HTR-8/SVneo (cell line): ENCODE data around the gene ARL2.
A peak's percentile ranks its signal among the peaks of the same experiment; 100 is the strongest.
"Not testable (repeated sequence)": the region's sequence is repeated elsewhere in the genome, so short reads cannot be mapped to it uniquely, and the experiment has no call there.

Experiments used
- DNase-seq: peaks from one replicate; pipeline ENCODE4 v3.0.0; 2011; ENCODE audit warnings: low spot score, mixed read lengths; ENCODE audit not compliant: insufficient read length
- FAIRE-seq: peaks from 2 replicates; lab custom pipeline; 2011; peaks lifted over from hg19 to GRCh38; lab: Jason Lieb, UNC

The ARL2 gene

DNA sequence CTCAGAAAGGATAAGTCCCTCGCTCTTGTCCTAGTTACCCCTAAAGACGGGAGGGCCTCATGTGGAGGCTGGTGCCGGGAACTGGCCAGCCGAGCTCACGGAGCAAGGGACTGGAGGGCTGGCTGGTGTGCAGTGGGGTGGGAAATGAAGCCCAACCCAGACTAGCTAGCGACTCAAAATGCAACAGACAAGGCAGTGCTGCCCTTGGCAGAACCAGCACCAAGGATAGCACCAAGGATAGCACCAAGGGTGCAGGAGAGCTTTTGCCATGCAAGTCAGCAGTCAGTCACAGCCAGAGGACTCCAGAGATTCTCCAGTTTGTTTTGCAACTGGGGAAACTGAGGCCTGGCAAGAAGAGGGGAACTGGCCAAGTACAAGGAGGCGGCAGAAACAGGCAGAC lies 10.7 kb upstream of the ARL2 start:
- FAIRE-seq (no peak), DNase-seq (no peak)

DNA sequence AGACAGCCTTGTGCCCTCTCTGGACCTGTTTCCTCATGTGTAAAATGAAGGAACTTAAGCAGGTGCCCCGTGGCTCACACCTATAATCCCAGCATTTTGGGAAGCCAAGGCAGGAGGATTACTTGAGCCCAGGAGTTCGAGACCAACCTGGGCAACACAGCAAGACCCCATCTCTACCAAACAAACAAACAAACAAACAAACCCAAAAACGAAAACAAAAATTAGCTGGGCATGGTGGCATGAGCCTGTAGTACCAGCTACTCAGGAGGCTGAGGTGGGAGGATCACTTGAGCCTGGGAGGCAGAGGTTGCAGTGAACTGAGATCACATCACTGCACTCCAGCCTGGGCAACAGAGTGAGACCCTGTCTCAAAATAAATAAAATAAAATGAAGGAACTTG lies 10.0 kb upstream of the ARL2 start:
- not testable (repeated sequence) for FAIRE-seq, DNase-seq

DNA sequence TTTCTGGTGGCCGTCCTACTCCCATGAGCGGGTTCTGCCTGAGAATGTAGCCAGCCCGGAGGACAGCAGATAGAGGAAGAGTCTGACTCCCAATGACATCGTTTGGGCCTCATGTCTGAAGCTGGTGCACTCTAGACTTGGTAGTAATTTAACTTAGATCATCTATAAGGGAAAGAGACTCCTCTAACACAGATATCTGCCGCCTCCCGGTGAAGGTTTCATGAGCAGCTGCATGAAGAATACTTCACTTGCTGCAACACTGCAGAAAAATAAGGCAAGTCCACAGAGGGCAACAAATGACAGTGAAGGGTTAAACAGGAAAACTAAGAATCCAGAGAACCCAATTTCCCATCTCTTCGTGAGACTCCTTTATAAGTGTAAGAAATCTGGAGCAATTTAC lies 5.9 kb upstream of the ARL2 start:
- no peak for FAIRE-seq

DNA sequence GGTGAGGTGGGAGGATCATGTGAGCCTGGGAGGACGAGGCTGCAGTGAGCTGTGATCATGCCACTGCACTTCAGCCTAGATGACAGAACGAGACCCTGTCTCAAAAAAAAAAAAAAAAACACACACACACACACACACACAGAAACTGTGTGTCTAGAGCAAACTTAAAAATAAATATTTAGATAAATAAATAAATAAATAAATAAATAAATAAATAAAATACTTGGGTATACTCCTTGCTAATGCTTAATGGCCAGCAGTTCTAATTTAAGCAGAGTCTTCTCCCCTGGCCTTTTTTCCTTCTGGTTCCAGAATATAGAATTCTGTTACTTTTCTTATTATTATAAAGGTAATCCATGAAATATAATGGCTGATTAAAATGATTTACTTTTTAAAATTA lies 5.1 kb upstream of the ARL2 start:
- DNase-seq (no peak), FAIRE-seq (no peak)

More for the DNA sequence above, 5.9 kb upstream of the ARL2 start:
- DNase-seq: no peak

DNA sequence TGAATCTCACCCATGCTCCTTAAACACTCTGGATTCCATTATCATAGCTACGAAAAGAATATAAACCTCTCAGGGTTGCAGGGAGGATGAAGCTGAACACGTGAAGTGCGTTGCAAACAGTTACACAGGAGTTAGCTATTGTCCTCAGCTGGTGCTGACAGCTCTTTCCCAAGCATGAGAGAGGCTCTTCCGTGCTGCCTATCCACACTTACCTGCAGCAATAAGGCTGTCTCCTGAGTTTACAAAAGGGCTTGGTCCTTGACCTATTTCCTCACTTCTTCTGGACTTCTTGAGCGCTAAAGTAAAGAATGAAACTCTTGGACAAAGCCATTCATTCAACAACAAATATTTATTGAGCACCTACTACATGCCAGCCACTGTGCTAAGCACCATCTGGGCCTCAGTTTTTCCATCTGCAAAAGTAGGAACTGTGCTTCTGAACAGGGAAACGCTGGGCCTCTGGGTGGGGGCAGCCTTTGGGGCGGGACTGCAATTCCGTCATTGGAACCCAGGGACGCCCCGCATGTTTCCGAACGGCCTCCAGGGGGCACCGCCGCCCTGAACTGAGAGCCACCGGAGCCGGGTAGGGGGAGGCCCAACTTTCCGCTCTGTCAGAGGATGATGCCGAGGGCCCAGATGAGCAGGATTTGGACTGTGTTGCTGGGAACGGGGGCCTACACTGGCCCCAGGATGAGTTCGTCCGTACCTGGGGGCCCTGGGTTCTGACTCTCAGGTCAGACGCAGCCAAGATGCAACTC lies 651 bp upstream of the ARL2 start:
- FAIRE-seq (no peak), DNase-seq (peak; percentile 87)

DNA sequence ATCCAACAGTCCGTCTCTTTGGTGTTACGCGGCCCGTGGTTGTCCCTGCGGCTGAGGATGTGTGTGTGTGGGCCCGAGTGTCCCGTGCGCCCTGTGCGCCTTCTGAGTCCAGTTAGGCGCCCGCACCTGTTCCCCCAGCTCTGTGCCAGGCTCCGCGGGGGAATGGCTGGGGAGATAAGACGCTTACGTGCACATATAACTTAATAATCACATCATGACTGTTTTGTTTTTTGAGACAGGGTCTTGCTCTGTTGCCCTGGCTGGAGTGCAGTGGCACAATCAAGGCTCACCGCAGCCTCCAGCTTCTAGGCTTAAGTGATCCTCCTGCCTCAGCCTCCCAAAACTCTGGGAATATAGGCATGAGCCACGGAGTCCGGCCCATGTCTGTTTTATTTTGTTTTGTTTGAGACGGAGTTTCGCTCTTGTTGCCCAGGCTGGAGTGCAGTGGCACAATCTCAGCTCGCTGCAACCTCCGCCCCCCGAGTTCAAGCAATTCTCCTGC lies 817 bp downstream of the ARL2 start:
- FAIRE-seq: no peak
- no peak for DNase-seq

DNA sequence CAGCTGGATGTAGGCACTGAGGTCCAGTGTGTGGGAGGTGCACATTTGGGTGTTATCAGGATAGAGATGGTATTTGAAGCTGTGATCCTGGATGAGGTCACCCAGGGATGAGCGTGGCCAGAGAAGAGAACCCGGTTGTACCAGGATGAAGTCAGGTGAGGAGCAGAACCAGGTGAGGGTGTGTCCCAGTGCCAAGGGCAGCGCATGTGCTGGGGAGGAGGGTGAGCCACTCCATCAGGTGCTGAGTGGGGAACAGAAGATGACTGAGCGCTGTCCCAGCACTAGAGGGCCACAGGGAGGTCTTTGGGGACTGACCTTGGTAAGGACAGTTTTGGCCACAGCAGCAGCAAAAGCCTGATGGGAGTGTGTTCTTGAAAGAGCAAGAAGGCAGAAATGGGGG lies 2.7 kb downstream of the ARL2 start:
- DNase-seq: no peak
- FAIRE-seq: no peak

DNA sequence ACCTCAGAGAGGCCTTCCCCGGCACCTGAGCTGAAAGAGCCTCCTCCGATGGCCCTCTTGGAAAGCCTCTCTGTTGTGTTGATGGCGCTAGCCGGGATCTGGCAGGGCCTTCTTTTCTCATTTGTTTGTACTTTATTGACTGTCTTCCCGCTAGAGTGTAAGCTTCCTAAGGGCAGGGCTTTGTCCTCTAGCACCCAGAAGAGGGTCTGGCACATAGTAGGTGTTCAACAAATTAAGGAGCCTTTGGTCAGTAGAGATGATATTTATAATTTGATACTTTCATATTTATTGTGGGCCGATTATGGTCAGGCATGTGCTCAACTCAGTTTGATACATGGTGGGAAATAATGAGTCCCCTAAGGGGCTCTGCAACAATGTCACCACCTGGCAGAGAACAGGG lies 4.0 kb downstream of the ARL2 start:
- DNase-seq (no peak), FAIRE-seq (no peak)

DNA sequence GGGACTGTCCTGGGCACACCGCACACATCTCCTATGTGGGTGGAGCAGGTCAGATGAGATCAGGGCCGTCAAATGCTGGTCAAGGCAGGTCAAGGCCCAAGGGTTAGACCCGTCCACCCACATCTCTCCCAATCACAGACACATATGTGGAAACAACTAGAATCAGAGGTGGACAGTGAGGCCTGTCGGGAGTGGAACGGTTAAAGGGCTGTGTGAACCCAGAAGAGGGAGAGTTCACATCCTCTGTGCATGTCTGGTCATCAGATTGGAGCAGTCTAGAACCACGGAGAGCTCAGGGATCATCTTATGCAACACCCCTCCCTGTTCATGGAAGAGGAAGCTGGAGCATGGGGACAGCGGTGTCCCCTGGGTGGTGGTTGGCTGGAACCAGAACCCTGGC lies 5.9 kb downstream of the ARL2 start:
- FAIRE-seq (no peak), DNase-seq (no peak)

DNA sequence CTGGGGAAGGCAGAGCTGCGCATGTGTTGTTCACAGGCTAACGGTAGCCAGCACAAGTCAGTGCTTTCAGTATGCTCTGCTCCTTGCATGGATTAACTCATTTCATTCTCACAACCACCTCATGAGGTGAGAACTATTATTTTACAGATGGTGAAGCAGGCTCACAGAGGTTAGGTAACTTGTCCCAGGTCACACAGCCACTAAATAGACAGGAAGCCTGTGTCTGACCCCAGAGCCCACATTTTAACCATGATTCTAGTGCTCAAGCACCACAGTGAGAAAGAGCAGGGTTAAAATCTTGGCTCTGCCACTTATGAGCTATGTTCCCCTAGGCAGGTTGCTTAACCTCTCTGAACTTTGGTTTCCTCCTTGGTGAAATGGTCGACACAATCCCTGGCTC lies 7.0 kb downstream of the ARL2 start:
- FAIRE-seq: no peak
- no peak for DNase-seq

DNA sequence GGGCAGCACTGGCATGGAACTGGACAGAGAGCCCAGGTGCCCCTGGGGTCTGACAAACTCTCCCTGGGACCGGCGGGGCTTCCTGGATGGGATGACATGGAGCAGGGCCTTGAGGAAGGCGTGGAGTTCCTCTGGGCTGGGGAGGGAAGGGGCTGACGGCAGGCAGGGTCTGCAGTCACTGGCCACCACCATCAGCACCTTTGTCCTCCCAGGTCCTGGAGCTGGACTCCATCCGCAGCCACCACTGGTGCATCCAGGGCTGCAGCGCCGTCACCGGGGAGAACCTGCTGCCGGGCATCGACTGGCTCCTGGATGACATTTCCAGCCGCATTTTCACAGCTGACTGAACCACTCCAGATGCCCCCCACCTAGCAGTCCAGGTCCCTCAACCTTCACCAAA lies 7.5 kb downstream of the ARL2 start:
- no peak for FAIRE-seq
- DNase-seq: no peak

DNA sequence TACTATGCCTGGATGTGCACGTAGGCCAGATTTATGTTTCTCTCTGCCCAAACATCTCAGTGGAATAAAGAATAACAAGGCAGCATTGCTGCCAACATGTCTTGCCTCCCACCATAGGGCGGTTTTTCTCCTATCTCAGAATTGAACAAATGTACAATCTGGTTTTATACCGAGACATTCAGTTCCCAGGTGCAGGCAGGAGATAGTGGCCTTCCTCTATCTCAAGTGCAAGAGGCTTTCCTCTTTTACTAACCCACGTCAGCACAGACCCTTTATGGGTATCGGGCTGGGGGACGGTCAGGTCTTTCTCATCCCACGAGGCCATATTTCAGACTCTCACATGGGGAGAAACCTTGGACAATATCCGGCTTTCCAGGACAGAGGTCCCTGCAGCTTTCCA lies 9.5 kb downstream of the ARL2 start:
- FAIRE-seq, DNase-seq: not testable (repeated sequence)

DNA sequence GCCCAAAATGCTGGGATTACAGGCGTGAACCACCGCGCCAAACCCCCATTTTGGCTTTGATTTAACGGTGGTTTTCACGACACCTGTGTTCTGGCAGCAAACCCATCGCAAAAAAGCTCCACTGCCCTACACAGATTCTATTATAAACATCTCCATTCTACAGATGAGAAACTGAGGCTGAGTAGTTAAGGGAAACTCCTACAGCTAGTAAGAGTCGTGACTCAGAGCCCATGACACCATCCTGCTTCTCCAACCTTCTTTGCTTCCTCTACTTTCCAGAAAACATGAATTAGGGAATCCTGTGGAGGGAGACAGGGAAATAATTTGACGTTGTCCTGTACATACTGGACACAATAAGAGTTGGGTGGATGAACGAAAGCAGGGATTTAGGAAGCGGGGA lies 12.8 kb downstream of the ARL2 start:
- no peak for FAIRE-seq

DNA sequence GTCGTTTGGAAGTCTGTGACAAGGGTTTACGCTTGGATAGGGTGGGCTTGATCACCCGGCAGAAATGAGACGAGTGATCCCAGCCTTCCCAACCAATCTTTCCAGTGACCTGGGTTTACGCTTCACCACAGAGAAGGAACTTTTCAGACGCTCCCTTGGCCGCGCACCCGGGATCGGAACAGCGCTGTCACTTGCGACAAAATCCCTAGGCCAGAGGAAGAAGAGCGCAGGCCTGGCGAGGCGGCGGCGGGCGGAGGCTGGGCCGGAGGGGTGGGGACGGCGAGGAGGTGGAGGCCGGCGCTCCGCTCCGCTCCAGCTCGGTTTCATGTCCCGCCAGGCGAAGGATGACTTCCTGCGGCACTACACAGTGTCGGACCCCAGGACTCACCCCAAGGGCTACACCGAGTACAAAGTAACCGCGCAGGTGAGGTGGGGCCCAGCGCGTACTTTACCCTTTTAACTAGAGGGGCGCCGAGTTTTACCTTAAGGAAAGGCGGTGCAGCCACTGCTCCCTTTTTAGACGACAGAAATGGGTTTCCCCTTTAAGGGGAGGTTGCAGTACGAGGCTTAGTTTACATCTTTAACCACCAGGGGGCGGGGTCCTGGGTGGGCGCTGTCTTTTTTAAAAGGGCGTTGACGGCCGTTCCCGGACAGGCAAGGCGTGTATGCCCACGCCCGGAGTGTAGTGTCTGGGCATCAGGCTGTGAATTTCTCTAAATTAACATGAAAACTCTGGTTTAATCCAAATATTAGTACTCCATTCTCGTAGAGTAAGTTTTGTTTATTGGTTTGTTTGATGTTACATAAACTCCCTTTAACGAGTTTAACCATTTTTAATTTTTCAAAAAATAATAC lies 13.5 kb downstream of the ARL2 start, which contains the start of gene SNX15:
Gene SNX15, plus strand, starts transcription at position 227 of the 855 bp plus-strand sequence. Its CDS starts 99 bp downstream, at position 326.
- FAIRE-seq: no peak
- peak; percentile 89 for DNase-seq

More for the DNA sequence above, 12.8 kb downstream of the ARL2 start:
- DNase-seq: no peak

DNA sequence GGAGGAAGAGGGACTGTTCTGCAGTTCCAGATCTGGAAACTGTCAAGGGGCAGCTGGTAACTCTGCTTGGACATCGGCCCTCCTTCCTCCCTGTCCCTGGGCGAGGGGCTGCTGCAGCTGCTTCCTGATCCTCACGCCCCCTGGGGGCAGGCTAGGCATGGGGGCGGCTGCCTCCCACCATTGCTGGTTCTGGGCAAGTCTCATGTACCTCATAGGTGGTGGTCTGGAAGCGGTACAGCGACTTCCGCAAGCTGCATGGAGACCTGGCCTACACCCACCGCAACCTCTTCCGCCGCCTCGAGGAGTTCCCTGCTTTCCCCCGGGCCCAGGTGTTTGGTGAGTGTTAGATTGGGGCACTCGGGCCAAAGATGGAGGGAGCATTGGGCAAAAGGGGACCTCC lies 18.3 kb downstream of the ARL2 start:
- no peak for DNase-seq
- no peak for FAIRE-seq

DNA sequence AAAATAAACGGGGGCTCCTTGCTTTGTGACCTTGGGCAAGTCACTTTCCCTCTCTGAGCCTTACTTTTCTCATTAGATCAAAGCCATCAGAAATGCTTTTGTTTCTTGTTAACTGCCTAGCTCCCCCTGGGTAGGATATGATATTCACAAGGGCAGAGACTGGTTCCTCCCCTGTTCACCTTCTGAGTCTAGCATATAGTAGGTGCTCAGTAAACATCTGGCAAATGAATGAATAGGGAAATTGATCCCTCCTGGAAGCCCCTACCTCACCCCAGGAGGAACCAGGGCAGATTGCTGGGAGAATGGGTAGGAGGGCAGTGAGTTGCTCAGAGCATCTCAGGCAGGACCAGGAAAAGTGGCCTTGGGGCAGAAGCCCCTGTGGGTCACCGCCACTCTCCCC lies 20.5 kb downstream of the ARL2 start:
- no peak for FAIRE-seq
- DNase-seq: no peak

DNA sequence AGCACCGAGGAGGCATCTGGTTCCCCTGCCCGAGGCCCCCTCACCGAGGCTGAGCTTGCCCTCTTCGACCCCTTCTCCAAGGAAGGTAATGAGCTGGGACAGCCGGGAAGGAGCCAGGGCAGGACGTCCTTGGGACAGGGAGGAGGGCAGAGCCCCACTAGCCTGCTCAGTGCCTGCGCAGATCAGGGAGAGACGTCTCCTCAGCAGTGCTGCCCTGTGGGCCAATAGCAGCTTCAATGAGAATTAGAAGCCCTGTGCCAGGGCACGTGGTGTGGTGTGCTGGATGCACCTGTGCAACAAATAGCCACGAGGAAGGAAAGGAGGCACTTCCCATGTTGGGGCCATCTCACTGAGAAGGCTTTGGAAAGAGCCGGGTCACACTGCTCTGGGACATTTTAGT lies 21.6 kb downstream of the ARL2 start:
- DNase-seq (no peak), FAIRE-seq (no peak)

DNA sequence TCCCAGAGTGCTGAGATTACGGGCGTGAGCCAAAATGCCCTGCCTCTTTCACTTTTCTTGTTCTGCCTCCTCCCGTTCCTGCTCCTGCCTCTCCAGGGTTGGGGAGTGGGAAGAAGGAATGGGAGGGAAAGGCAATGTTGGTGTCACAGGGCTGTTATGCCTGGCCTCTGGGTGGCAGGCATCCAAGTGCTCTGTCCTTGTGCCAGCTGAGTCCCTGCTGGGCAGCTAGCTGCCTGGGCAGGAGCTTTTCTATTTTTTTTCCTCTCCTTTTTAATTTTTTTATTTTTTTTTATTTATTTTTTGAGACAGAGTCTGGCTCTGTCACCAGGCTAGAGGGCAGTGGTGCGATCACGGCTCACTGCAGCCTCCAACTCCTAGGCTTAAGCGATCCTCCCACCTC lies 23.0 kb downstream of the ARL2 start:
- FAIRE-seq (no peak), DNase-seq (no peak)

DNA sequence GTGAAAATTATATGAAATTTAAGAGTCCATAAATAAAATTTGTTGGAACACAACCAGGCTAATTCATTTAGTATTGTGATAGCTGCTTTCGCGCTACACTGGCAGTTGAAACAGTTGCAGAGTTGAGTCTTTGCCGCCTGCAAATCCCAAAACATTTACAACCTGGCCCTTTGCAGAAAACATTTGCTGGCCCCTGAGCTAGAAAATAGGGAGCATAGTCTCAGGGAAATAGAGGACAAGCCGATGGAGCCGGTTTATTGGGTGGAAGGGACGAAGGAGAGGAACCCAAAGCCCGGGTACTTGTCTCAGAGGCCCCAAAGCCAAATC lies 26.5 kb downstream of the ARL2 start:
- DNase-seq (no peak), FAIRE-seq (no peak)

DNA sequence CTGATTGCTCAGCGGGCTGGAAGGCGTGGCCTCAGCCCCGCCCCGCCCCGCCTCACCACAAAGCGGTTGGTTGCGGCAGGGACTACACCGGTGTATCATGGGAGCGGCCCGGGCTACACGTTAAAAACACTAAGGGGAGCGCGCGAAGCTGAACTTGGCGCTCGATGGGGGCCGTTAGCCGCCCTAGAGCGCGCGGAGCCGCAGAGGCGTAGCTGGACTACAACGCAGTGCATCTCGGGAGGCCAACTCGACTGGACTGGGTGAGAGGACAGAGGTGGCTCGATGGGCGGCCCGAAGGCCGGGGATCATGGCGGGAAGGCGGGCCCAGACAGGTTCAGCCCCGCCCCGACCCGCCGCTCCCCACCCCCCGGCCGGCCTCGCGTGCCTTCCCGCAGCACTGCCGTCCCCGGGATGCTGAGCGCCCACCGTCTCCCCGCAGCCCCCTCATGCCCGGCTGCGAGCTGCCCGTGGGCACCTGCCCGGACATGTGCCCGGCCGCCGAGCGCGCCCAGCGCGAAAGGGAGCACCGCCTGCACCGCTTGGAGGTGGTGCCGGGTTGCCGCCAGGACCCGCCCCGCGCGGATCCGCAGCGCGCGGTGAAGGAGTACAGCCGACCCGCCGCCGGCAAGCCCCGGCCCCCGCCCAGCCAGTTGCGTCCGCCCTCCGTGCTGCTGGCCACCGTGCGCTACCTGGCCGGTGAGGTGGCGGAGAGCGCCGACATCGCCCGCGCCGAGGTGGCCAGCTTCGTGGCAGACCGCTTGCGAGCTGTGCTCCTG lies 27.1 kb downstream of the ARL2 start, which contains the start of gene SAC3D1:
Gene SAC3D1, plus strand, starts transcription at position 364 of the 776 bp plus-strand sequence. Its CDS starts 83 bp downstream, at position 447.
- DNase-seq: peak; percentile 97
- peak; percentile 97 for FAIRE-seq
